ENCODE data around the gene SCFD2. TPM values are rescaled to one million over a fixed set of nuclear protein-coding genes. Genes with fewer than 3 reads are reported as not detected.

The SCFD2 gene
- total RNA-seq, 1 experiment from 2014 or later: 36.6 TPM

DNA sequence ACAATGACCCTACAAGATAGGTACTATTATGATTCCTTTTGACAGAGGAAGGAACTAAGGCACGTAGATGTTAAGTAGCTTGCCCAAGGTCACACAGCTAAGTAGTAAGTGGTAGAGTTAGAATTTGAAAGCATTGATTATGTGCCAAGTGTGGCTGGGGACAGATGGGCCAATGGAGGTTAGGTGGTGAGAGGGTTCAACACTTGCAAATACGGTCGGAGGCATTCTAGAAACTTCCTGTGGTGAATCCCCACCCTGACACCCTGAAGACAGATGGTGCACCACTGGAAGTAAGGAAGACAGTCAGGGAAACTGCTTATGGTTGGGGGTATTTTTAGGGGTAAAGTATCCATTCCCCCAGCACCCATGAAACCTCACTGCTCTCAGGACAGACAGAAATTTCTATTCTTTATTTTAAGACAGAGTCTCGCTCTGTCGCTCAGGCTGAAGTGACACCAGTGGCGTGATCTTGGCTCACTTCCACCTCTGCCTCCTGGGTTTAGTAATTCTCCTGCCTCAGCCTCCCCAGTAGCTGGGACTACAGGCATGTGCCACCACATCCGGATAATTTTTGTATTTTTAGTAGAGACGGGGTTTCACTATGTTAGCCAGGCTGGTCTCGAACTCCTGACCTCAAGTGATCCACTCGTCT, 361.2 kb downstream of the SCFD2 start:
- DNase-seq: no peak
- no TSS peak for BruUV-seq (replicated peaks)
- intact Hi-C loops (cut with micrococcal nuclease): no loop called here
- no peak for ATAC-seq
- Histone ChIP-seq H4K20me1 (ENCODE audit: low read length) (no peaks in the 10 kb centered on the region), H3K9me3 (ENCODE audit: low read length) (no peaks in the 10 kb centered on the region), H3K27me3 (ENCODE audit: low read length) (no peaks in the 10 kb centered on the region), H2AFZ (ENCODE audit: low read length) (no peak overlapping the region), H3K4me3 (ENCODE audit: low read length) (no peak overlapping the region), H3F3A (ENCODE audit: low read length, unreplicated experiment) (no peaks in the 10 kb centered on the region), H3K79me2 (ENCODE audit: low read length) (no peaks in the 10 kb centered on the region), H3K4me2 (ENCODE audit: low read length) (no peak overlapping the region), H3K9ac (ENCODE audit: low read length) (no peak overlapping the region), H3K4me1 (ENCODE audit: insufficient read depth, low read length) (no peaks in the 10 kb centered on the region; the same call in 1 of the 2 replicates), H3K9me2 (replicated peaks; ENCODE audit: low read length) (no peaks in the 10 kb centered on the region), H3K27ac (ENCODE audit: low read length) (no peak overlapping the region), H3K36me3 (ENCODE audit: low read depth, low read length) (no peaks in the 10 kb centered on the region)
- POLR2A ChIA-PET (ENCODE audit: unreplicated experiment): no interaction called here
- CTCF ChIA-PET: no interaction called here
- TF ChIP-seq EZH2phosphoT487 (IDR thresholded peaks at IDR 0.05; ENCODE audit: borderline replicate concordance, low read length) (no peak), EZH2 (IDR thresholded peaks at IDR 0.05; ENCODE audit: low read length, unreplicated experiment) (no peak)
- TF ChIP-seq, protein P1, sequence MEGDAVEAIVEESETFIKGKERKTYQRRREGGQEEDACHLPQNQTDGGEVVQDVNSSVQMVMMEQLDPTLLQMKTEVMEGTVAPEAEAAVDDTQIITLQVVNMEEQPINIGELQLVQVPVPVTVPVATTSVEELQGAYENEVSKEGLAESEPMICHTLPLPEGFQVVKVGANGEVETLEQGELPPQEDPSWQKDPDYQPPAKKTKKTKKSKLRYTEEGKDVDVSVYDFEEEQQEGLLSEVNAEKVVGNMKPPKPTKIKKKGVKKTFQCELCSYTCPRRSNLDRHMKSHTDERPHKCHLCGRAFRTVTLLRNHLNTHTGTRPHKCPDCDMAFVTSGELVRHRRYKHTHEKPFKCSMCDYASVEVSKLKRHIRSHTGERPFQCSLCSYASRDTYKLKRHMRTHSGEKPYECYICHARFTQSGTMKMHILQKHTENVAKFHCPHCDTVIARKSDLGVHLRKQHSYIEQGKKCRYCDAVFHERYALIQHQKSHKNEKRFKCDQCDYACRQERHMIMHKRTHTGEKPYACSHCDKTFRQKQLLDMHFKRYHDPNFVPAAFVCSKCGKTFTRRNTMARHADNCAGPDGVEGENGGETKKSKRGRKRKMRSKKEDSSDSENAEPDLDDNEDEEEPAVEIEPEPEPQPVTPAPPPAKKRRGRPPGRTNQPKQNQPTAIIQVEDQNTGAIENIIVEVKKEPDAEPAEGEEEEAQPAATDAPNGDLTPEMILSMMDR (conservative IDR thresholded peaks at IDR 0.05; ENCODE audit: low read depth, low read length): no peak

DNA sequence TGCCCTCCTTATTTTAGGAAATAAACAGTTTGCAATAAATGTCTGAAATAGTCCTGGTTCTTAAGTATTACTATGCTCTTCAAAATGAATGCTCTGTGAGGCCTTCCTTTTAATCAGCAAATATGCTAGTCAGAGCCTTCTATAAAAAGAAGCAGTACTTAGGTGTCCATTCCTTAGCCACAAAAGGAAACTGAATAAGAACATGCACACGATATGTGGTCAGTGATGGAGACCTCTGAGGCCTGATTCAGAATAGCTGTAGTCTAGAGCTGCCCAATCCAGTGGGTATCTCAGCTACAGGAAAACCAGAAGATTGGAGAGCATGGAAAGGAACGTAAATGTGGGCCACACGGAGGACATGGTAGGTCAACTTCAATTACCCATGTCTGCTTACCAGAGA, 361.9 kb downstream of the SCFD2 start:
- Histone ChIP-seq H4K20me1 (ENCODE audit: low read length) (no peaks in the 10 kb centered on the region), H3K79me2 (ENCODE audit: low read length) (no peaks in the 10 kb centered on the region), H3K27ac (ENCODE audit: low read length) (no peak overlapping the region), H3K9me2 (replicated peaks; ENCODE audit: low read length) (no peaks in the 10 kb centered on the region), H3K9ac (ENCODE audit: low read length) (no peak overlapping the region), H3F3A (ENCODE audit: low read length, unreplicated experiment) (no peaks in the 10 kb centered on the region), H3K9me3 (ENCODE audit: low read length) (no peaks in the 10 kb centered on the region), H3K4me3 (ENCODE audit: low read length) (no peak overlapping the region), H2AFZ (ENCODE audit: low read length) (no peak overlapping the region), H3K4me1 (ENCODE audit: insufficient read depth, low read length) (no peaks in the 10 kb centered on the region), H3K36me3 (ENCODE audit: low read depth, low read length) (no peaks in the 10 kb centered on the region), H3K27me3 (ENCODE audit: low read length) (no peaks in the 10 kb centered on the region), H3K4me2 (ENCODE audit: low read length) (no peak overlapping the region)
- ChIA-PET POLR2A (ENCODE audit: unreplicated experiment) (no interaction called here), CTCF (no interaction called here)
- no peak for DNase-seq
- TF ChIP-seq EZH2phosphoT487 (IDR thresholded peaks at IDR 0.05; ENCODE audit: borderline replicate concordance, low read length): no peak
- TF ChIP-seq EZH2 (IDR thresholded peaks at IDR 0.05; ENCODE audit: low read length, unreplicated experiment): no peak
- TF ChIP-seq, protein P1 (conservative IDR thresholded peaks at IDR 0.05; ENCODE audit: low read depth, low read length): no peak
- intact Hi-C loops (cut with micrococcal nuclease): no loop called here
- no peak for ATAC-seq
- BruUV-seq (replicated peaks): no TSS peak

DNA sequence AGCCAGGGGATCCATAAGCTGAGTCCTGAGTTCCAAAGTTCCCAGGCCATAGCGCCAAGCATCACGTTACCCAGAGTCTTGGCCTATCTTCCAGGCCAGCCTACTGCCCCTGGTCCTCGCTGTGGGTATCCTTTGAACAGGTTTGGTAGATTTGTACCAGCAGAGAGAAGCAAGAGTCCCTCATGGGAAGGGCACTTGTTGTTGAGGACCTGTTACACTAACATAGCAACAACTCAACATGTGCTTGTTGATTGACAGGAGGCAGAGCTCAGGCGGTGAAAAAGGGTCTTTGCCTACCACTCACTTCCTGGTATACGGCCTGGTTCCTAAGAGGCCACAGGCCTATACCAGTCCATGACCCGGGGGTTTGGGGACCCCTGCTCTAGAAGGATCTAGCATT, 365.3 kb downstream of the SCFD2 start:
- H3K9ac ChIP-seq (ENCODE audit: low read length): no peak overlapping the region
- H3K4me2 ChIP-seq (ENCODE audit: low read length): no peak overlapping the region
- no peaks in the 10 kb centered on the region for H4K20me1 ChIP-seq (ENCODE audit: low read length)
- H3K4me3 ChIP-seq (ENCODE audit: low read length): no peak overlapping the region
- ChIA-PET CTCF (no interaction called here), POLR2A (ENCODE audit: unreplicated experiment) (no interaction called here)
- H3K9me3 ChIP-seq (ENCODE audit: low read length): no peaks in the 10 kb centered on the region
- H3K9me2 ChIP-seq (replicated peaks; ENCODE audit: low read length): no peaks in the 10 kb centered on the region
- BruUV-seq (replicated peaks): no TSS peak
- H3K79me2 ChIP-seq (ENCODE audit: low read length): no peaks in the 10 kb centered on the region
- TF ChIP-seq EZH2 (IDR thresholded peaks at IDR 0.05; ENCODE audit: low read length, unreplicated experiment) (no peak), EZH2phosphoT487 (IDR thresholded peaks at IDR 0.05; ENCODE audit: borderline replicate concordance, low read length) (no peak)
- TF ChIP-seq, protein P1 (conservative IDR thresholded peaks at IDR 0.05; ENCODE audit: low read depth, low read length): no peak
- H3K4me1 ChIP-seq (ENCODE audit: insufficient read depth, low read length): no peaks in the 10 kb centered on the region
- H3F3A ChIP-seq (ENCODE audit: low read length, unreplicated experiment): no peaks in the 10 kb centered on the region
- intact Hi-C loops (cut with micrococcal nuclease): no loop called here
- H3K36me3 ChIP-seq (ENCODE audit: low read depth, low read length): no peaks in the 10 kb centered on the region
- DNase-seq (no peak), ATAC-seq (no peak)
- H3K27me3 ChIP-seq (ENCODE audit: low read length): no peaks in the 10 kb centered on the region
- H3K27ac ChIP-seq (ENCODE audit: low read length): no peak overlapping the region
- H2AFZ ChIP-seq (ENCODE audit: low read length): no peak overlapping the region

Measured in PC-3 (cell line).